Measurements from ENCODE around the gene FGGY.
A peak's percentile ranks its signal among the peaks of the same experiment; 100 is the strongest.

Gene FGGY

GRCh38 chr1:59776960-59777852, 480.3 kb downstream of the FGGY start:
- H3K4me3 ChIP-seq (replicated peaks; ENCODE audit: low read depth, low read length), result no peak overlapping the region
- peak; percentile 45 for DNase-seq (ENCODE audit: low read depth)
- TF ChIP-seq CTCF (IDR thresholded peaks at IDR 0.05; ENCODE audit: low read length, missing control alignments), result peak; percentile 19

- H3K4me3 ChIP-seq (replicated peaks; ENCODE audit: low read depth, low read length), result no peak overlapping the region
- peak; percentile 1 for TF ChIP-seq CTCF (IDR thresholded peaks at IDR 0.05; ENCODE audit: low read length, missing control alignments)
- DNase-seq (ENCODE audit: low read depth), result no peak
Observed at GRCh38 chr1:59779949-59780348, 483.1 kb downstream of the FGGY start.

GRCh38 chr1:59788825-59789224, 491.9 kb downstream of the FGGY start:
- H3K4me3 ChIP-seq (replicated peaks; ENCODE audit: low read depth, low read length), result no peak overlapping the region
- TF ChIP-seq CTCF (IDR thresholded peaks at IDR 0.05; ENCODE audit: low read length, missing control alignments), result no peak
- DNase-seq (ENCODE audit: low read depth), result no peak

- H3K4me3 ChIP-seq (replicated peaks; ENCODE audit: low read depth, low read length), result no peak overlapping the region
- DNase-seq (ENCODE audit: low read depth), result no peak
- TF ChIP-seq CTCF (IDR thresholded peaks at IDR 0.05; ENCODE audit: low read length, missing control alignments), result no peak
Observed at GRCh38 chr1:59798600-59798999, 501.7 kb downstream of the FGGY start.

- DNase-seq (ENCODE audit: low read depth), result no peak
- TF ChIP-seq CTCF (IDR thresholded peaks at IDR 0.05; ENCODE audit: low read length, missing control alignments), result no peak
- no peak overlapping the region for H3K4me3 ChIP-seq (replicated peaks; ENCODE audit: low read depth, low read length)
Observed at GRCh38 chr1:59803458-59804038, 506.7 kb downstream of the FGGY start.

GRCh38 chr1:59804301-59804700, 507.4 kb downstream of the FGGY start:
- H3K4me3 ChIP-seq (replicated peaks; ENCODE audit: low read depth, low read length), result no peak overlapping the region
- TF ChIP-seq CTCF (IDR thresholded peaks at IDR 0.05; ENCODE audit: low read length, missing control alignments), result no peak
- DNase-seq (ENCODE audit: low read depth), result no peak
